Measurements from ENCODE around the gene GCN1.
A peak's percentile ranks its signal among the peaks of the same experiment; 100 is the strongest.
"Not testable (repeated sequence)": the region's sequence is repeated elsewhere in the genome, so short reads cannot be mapped to it uniquely, and the experiment has no call there.

The GCN1 gene

DNA sequence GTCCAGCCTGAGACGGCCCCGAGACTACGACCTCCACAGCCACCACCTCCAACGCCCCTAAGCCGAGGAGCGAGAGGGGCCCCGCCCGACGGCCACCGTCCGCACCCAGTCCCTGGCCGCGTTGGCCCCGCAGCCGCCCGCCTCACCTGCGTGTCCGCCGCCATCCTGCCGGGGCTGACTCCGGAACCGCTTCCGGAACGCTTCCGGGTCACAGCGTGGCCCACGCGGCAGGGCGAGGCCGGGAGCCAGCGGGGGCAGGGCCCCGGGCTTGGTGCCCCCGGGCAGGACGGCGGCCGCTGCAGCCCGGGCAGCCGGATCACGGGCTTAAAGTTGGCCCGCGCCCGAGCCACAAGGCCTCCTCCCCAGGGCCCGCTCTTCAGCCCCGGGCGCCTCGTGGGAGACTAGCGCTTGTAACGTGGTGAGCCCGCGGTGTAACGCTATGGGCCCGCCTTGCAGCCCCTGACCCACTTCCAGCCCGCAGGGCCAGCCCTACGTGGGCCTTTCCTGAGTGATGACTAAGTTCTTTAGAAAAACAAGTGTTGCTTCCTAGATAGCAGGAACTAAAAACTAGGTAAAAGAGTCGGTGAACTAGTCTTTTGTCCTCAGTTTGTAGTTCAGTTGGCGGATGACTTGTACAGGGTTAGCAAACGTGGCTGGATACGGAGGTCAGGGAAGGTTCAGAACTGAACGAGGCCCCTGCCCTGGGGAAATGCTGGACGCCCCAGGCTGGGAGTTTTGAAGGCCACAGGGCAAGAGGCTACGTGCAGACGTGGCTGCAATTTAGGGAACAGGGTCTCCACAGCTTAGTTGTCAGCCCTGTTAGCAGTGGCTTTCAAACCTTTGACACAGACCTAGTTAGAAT, at the start of gene GCN1:
GCN1 (minus strand) TSS at position 182 of the 862 bp plus-strand sequence; CDS start at position 164, 18 bp downstream.
- DNase-seq: peak; percentile 83 to 91

DNA sequence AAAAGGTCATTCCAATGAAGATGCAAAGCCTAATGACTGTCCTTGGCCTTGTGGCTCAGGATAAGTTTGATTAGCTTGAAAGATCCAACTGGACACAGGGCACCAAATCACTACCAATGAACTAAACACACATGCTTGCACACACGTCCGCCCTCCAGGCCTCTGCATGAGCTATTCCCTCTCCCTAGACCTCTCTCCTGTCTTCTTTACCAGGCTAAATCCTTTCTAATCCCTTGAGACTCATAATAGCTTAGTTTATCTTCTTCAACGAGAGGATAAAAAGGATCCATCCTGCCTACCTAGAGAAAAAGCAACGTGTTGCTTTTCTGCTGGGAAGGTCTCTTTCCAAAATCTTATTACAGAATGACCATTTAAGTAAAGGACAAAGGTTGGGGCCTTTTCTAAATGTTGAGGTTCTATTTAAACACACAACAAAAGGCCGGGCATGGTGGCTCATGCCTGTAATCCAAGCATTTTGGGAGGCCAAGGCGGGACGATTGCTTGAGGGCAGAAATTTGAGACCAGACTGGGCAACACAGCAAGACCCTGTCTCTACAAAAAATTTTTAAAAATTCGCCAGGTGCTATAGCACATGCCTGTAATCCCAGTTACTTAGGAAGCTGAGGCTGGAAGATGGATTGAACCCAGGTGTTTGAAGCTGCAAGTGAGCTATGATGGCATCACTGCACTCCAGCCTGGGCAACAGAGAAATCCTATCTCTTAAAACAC, 48.6 kb upstream of the GCN1 start:
- DNase-seq: no peak

- DNase-seq: no peak
Measured at GRCh38 chr12:120242275-120242799, 47.8 kb upstream of the GCN1 start.

- no peak for DNase-seq
Measured at GRCh38 chr12:120241561-120242274, 47.2 kb upstream of the GCN1 start.

DNA sequence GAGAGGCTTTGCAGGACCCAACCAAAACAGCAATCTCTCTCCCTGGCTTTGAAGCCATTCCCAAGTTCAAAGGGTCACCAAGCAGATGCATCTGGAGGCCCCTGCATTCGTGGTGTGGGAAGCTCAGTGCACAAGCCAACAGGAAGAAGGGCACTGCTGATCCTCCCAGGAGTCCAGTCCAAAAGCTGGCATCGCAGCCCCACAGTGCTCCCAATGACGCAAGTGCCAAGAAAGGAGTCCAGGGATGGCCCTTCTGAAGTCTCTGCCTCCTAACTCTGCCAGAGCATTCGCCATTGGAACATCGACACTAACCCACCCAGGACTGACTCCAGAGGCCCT, 45.9 kb upstream of the GCN1 start:
- no peak for DNase-seq

- DNase-seq: no peak
Measured at GRCh38 chr12:120239776-120240494, 45.4 kb upstream of the GCN1 start.

GRCh38 chr12:120238839-120239445, 44.4 kb upstream of the GCN1 start:
- no peak for DNase-seq

GRCh38 chr12:120238217-120238616, 43.7 kb upstream of the GCN1 start:
- DNase-seq: no peak

DNA sequence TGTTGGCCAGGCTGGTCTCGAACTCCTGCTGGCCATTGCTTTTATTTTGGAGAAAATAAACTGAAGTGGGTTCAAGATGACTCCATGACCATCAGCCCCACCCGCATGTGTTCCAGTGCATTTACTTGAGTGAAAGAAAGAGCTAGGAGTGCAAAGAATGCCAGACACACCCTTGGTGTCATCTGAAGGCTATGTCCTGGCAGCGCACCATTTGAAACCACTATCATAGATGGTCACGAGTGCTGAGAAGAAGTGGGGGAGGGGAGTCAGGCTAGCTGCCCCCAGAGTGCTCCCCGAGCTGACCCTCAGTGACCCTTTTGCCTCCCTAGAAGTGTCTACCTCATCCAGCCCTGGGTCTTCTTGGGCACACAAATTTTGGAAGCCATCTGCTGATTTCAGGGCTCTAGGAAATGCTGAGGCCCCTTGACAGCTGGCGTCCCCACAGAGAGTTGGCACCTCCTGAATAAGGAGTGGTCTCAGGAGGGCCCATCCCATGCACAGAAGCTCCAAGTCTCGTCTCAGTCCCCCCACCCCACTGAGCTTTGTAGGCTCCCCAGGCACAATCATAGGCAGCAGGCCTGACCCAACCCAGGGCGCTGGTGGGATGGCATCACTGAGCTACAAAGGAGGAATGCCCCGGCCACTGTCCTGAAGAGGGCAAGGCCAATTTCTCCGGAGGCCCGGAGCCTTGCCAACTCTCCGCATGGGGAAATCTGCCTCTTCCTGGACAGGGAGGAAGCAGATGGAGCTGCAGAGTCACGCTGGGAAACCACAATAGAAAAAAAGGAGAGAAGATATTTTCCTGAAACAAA, 43.1 kb upstream of the GCN1 start:
- no peak for DNase-seq

DNA sequence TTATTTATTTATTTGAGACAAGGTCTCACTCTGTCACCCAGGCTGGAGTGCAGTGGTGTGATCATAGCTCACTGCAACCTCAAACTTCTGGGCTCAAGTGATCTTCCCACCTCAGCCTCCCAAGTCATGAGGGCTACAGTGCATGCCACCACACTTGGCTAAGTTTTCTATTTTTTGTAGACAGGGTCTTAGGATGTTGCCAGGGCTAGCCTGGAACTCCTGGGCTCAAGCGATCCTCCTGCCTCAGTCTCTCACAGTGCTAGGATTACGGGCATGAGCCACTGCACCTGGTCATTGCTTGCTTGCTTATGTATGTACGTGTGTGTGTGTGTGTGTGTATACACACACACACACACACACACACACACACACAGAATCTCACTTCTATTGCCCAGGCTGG, 42.3 kb upstream of the GCN1 start:
- not testable (repeated sequence) for DNase-seq

DNA sequence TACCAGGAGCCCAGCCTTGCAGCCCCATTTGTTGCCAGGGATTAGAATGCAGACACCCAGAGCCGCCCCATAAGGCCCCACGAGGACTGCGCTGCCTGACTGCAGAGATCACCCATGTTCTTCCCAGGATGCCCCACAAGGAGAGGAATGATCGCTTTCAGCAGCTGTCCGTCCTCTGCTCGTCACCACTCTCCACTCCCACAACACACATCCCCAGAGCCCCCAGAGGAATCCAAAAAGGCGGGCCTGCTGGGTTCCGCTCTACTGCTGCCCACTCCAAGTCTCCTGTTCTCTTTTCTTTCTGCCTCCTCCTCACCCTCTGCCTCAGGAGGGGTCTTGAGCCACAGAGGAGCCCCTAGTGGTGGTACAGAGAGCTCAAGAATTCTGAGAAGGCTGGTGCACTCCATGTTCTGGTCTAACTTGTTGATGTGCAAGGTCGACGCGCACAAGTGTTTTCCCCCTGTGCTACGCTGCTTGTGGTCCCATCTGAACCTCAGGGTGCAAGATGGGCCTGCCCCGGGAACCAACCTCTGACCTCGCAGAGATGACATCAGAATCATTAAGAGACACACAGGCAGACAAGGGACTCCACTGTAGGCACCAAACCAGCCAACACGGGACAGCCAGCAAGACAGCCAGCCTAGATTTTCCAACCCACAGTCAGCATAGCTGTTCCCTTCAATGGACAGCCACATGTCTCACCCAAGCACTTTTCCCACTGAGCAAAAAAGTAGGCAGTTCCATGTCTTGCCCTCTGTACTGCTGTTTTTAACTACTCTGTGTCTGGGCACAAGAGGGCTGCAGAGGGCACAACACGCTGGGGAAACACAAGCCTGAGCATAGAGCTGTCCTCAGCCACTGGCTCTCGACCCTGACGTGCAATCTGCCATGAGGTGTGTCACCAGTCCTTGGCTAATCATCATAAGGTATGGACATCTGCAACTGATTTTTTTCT, 41.1 kb upstream of the GCN1 start:
- DNase-seq: no peak

GRCh38 chr12:120234643-120235368, 40.3 kb upstream of the GCN1 start:
- no peak for DNase-seq

GRCh38 chr12:120231316-120232011, 36.9 kb upstream of the GCN1 start:
- DNase-seq: peak; percentile 64 to 90

GRCh38 chr12:120230974-120231315, 36.4 kb upstream of the GCN1 start:
- DNase-seq: no peak

DNA sequence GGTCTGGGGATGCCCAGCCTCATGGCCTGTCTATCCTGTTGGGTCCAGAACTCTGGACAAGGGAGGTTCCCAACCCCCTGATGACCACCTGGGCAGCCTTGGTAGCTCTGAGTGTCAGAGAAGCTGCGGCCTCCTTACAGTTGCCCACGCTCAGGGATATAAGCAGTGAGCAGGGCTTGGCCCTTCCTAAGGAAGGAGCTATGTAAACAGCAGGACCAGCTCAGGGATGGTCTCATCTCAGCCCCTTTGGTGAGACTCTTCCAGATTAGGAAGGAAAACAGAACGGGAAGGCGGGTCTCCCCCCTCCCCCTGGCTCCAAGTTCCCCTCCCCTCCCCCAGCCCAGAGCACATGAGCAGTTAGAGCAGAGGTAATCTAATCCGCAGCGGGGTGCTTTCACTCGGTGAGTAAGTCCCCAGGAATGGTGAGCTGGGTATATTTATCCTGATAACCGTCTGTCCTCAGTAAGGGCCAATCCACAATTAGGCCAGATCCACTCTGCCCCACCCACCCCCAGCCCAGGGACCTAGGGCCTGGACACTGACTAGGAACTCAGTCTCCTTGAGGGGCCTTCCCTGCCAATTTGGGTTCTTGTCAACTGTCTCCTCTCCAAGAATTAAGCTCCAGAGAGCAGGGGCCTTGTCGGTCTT, 35.9 kb upstream of the GCN1 start:
- no peak for DNase-seq

DNA sequence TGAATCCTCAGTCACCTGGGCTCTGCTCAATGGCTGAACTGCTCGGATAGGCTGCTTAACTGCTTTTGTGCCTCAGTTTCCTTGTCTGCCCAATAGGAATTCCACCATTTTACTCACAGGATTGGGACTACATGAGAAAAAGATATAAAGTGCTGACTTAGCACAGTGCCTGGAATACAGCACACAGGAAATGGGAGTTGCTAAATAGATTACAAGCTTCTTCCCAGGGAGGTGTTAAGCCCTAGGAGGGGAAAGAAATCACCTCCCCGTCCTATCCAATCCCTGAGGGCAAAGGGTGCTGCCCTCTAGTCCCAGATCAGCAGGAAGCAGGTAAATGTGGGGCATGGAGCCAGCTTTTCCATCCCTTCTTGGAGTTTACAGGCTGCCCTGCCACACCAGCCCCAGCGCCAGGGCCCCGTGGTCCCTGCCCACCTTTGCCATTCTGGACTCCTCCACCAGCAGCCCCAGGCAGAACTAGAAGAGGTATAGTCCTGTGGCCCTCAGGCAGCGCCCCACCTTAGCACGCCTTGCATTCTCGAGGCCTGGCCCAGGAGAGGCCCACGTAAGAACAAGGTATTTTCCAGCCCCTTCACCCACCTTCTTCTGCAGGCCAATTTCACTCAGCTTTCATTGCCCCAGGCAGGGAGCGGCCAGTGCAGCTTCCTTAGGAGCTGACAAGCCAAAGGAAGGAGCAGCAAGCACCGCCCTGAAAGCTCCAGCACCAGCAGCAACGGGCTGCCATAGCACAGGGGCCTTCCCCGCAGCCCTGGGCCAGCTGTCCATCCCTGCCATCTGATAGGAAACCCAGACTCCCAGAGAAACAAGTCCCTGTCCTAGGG, 35.2 kb upstream of the GCN1 start:
- DNase-seq: no peak

GRCh38 chr12:120229071-120229486, 34.6 kb upstream of the GCN1 start:
- DNase-seq: no peak

Measured in stimulated activated CD4-positive, alpha-beta T cell treated with anti-CD3 and anti-CD28 coated beads, Interleukin-4, amount 100 ng/mL, for 4 hours (primary cell).